VCaP (cell line): ENCODE results near the gene MUC4.

ENCODE experiments used
- H3K27ac ChIP-seq: fragments of 450-650 bp; 2 replicates; pipeline ENCODE4 v1.5.1; 2017
- TF ChIP-seq, protein P1 (sequence below): fragments of 450-650 bp; conservative IDR thresholded peaks from 2 replicates; pipeline ENCODE4 v1.5.1; 2017; ENCODE audit warnings: mild to moderate bottlenecking, moderate library complexity

The MUC4 gene

DNA sequence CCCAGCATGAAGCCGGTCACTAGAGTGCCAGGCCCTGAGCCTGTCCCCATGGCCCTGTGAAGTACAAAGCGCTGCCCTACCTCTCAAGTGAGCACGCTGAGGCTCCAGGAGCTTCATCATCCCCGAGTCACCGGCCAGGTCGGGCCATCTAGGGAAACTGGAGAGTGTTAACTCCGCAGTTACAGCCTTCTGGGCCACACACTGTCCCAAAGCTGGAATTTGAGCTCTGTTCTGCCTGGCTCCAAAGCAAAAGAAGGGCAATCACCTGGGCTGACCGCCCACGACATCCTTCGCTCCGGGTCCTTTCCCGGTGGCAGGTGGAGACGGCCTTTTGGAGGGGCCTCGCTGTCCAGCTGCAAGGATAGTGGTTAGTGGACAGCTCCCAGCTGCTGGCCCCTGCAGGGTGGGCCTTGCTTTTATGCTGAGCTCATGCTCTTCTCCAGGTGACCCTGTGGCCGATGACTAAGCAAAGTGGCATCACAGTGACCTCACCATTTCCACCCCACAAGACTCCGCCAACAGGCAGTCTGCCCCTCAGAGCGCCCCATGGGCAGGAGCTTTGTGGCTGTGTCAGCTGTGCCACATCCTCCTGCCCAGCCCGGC lies 3.5 kb upstream of the MUC4 start:
- H3K27ac ChIP-seq: no peak overlapping the region
- TF ChIP-seq, protein P1, sequence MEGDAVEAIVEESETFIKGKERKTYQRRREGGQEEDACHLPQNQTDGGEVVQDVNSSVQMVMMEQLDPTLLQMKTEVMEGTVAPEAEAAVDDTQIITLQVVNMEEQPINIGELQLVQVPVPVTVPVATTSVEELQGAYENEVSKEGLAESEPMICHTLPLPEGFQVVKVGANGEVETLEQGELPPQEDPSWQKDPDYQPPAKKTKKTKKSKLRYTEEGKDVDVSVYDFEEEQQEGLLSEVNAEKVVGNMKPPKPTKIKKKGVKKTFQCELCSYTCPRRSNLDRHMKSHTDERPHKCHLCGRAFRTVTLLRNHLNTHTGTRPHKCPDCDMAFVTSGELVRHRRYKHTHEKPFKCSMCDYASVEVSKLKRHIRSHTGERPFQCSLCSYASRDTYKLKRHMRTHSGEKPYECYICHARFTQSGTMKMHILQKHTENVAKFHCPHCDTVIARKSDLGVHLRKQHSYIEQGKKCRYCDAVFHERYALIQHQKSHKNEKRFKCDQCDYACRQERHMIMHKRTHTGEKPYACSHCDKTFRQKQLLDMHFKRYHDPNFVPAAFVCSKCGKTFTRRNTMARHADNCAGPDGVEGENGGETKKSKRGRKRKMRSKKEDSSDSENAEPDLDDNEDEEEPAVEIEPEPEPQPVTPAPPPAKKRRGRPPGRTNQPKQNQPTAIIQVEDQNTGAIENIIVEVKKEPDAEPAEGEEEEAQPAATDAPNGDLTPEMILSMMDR: no peak

DNA sequence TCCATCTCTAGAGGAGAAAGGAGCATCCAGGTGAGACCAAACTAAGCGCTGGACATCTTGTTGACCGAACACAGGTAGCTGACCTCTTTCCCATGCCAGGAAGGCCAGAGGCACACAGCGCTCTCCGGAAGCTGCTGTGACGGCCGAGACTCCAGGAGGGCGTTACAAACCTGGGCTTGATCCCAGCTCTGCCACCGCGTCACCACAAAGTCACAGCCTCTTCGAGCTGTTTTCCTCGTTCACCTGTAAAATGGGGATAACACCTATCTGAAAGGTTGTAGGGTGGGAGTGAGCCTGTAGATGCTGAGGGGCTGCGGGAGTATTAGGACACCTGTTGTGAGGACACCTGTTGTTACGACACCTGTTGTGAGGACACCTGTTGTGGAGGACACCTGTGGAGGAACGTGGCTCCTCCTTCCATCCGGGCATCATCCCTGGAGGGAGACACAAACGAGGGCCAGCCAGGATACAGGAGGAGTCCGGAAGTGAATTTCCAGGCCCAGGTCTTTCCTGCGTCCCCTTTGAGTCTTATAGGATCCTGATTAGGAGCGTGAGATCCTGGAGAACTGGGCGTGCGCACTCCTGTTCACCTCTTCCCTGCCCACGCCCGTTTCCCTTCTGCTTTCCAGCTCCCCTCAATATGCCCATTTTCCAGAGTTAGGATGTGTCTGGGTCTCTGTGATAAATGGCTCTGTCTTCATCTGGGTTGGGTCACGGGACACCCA lies 2.3 kb upstream of the MUC4 start:
- H3K27ac ChIP-seq: no peak overlapping the region
- TF ChIP-seq, protein P1: no peak

DNA sequence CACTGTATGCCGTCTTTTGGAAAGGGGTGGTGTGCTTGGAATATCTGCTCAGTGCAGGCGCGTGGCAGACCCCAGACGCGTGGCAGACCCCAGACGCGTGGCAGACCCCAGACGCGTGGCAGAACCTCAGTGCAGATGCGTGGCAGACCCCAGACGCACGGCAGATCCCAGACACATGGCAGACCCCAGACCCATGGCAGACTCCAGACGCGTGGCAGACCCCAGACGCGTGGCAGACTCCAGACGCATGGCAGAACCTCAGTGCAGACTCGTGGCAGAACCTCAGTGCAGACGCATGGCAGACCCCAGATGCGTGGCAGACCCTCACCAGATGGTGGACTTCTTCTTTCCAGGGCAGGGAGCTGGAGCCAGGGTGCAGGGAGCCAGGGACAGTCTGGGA lies 637 bp upstream of the MUC4 start:
- TF ChIP-seq, protein P1: no peak
- no peak overlapping the region for H3K27ac ChIP-seq

DNA sequence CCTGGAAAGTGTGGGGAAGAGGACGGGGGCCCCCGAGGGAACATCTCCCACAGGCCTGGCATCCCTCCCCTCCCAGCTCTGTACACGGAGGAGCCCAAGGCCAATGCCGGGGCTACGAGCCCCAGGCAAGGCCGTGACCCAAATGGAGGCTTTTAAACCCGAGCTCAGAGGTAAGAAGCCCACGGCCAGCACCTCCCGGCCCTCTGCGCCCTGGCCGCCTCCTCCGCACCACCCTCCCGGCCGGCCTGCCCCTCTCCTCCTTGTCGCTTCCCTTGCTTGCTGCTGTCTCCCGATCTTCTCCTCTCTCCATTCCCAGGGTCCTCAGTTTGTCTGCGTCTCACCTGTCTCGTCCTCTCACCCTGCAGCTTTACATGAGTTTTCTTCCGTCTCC lies 1.3 kb downstream of the MUC4 start:
- TF ChIP-seq, protein P1: no peak
- H3K27ac ChIP-seq: no peak overlapping the region

DNA sequence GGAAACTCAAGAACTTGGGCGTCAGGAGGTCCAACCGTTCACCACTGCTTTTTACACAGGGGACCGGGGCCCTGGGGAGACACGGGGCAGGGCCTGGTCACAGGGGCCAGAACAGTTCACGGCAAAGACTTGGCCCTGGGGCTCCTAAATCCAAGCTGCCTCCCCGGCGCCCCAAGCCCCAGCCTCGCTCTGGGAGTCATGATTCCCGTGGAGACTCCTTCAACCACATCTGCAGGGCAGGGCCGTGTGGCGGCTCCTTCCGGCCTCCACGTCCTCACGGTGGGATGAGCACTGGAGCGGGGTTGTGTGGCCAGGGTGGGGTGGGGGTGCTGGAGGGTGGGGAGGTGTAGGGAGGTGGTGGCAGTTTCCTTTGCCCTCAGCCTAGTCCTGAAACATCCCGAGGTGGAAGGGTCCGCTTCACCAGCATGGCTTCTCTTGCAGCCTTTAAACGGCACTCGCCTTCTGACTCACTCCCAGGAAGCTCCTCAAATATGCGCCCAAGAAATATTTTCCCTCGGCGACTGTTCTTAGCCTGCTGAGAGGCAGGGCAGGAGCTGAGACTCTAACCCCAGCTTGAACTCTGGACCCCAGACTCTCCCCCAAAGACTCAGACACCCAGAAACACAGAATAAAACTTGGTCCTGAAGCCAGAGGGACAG lies 1.8 kb downstream of the MUC4 start:
- H3K27ac ChIP-seq: no peak overlapping the region
- TF ChIP-seq, protein P1: no peak

DNA sequence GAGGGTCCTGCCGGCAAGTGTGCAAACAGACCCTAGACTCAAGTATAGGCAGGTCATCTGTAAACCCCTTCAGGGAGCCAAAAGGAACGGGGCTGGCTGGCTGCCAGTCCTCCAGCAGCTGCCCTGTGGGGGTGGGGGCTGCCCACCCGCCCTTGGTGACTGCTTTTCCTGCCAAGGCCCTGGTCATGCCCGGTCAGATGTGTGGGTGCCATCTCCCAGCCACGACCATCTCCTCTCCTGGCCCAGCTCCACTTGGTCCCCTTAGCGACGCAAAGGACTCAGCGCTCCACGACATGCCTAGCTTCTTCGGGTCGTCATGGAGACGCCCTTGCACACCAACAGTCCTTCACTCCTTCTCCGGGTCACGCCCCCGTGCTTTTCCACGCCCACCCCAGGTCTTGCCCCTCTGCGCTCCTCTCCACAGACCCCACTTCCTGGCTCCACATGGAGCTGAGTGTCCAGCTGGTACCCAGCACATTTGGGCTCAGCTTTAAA lies 2.4 kb downstream of the MUC4 start:
- TF ChIP-seq, protein P1: no peak
- no peak overlapping the region for H3K27ac ChIP-seq

DNA sequence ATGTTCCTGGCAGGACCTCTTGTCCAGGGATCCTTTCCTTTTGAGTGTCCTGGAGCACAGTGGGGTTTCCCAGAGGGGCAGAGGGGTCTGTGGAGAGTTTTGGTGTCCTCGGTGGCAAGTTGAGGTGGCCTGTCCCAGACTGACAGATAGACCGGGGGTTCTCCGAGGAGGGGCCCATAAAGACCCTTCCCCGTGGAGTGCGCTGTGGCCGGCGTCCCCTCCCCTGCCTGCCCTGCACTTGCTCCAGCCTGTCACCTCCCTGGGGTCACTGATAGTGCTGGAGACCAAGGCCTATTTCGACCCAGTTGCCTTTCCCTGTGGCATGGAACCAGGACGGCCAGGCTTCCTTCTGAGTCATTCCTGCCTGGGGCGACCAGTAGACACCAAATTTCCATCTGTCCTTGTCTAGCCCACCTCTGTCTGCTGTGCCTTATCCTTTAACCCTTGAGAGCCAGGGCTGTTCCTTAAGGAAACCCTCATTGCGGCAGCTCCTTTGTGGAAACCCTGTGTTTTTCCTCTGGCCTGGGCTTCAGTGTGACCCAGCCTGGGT lies 2.9 kb downstream of the MUC4 start:
- no peak overlapping the region for H3K27ac ChIP-seq

More for the DNA sequence above, 2.9 kb downstream of the MUC4 start:
- TF ChIP-seq, protein P1: no peak
